Right renal pelvis (tissue), 4 donors: ENCODE data around the gene ATG2A. TPM values are rescaled to one million over a fixed set of nuclear protein-coding genes. Genes with fewer than 3 reads are reported as not detected.

Experiments used
- DNase-seq, 4 donors: peaks; one replicate each; pipeline ENCODE4 v3.0.0-alpha.2; 2013; ENCODE audit warnings: low read depth in 4 of 4, low spot score in 3 of 4, missing footprints in 1 of 4
- polyA plus RNA-seq, 4 donors: library from polyadenylated mRNA; unstranded; fragments of 120-200 nt; gene quantifications; one replicate each; pipeline ENCODE4 v1.2.1, GENCODE V29; 2013; ENCODE audit not compliant: insufficient read length in 4 of 4

The ATG2A gene
- polyA plus RNA-seq, 4 donors: 15.5 to 25.9 (median 16.5) TPM

- no peak for DNase-seq
Observed at GRCh38 chr11:64874308-64875240, 42.4 kb downstream of the ATG2A start.

- no peak for DNase-seq
Observed at GRCh38 chr11:64872790-64873488, 44.1 kb downstream of the ATG2A start.

- no peak for DNase-seq
Observed at GRCh38 chr11:64871492-64871891, 45.5 kb downstream of the ATG2A start.

GRCh38 chr11:64870893-64871466 lies 46.0 kb downstream of the ATG2A start:
- DNase-seq: no peak

GRCh38 chr11:64870176-64870892 lies 46.7 kb downstream of the ATG2A start:
- no peak for DNase-seq

- DNase-seq: no peak
Observed at GRCh38 chr11:64869571-64870175, 47.3 kb downstream of the ATG2A start.

GRCh38 chr11:64868904-64869570 lies 48.0 kb downstream of the ATG2A start:
- DNase-seq: no peak

GRCh38 chr11:64867748-64868462 lies 49.1 kb downstream of the ATG2A start:
- no peak for DNase-seq

- no peak for DNase-seq
Observed at GRCh38 chr11:64866173-64866491, 50.9 kb downstream of the ATG2A start.

- no peak for DNase-seq
Observed at GRCh38 chr11:64865286-64866172, 51.5 kb downstream of the ATG2A start.

GRCh38 chr11:64864473-64865285 lies 52.3 kb downstream of the ATG2A start:
- no peak for DNase-seq

GRCh38 chr11:64864135-64864472 lies 52.9 kb downstream of the ATG2A start:
- DNase-seq: no peak

GRCh38 chr11:64863391-64864060 lies 53.5 kb downstream of the ATG2A start:
- DNase-seq: no peak

GRCh38 chr11:64862987-64863390 lies 54.0 kb downstream of the ATG2A start:
- DNase-seq: no peak

GRCh38 chr11:64861227-64861975 lies 55.6 kb downstream of the ATG2A start:
- DNase-seq: no peak
